PFSK-1 (cell line): ENCODE measurements around the gene SARS1.

Experiments used
- FOXP2 ChIP-seq: optimal IDR thresholded peaks from 2 replicates; pipeline ENCODE3; 2011; ENCODE audit warnings: borderline replicate concordance, control low read depth, inconsistent platforms; ENCODE audit not compliant: insufficient read depth; ENCODE audit errors: extremely low read length, extremely low read depth
- POLR2AphosphoS5 ChIP-seq: IDR thresholded peaks from 2 replicates; pipeline ENCODE4 v1.6.1; 2012; ENCODE audit warnings: low read depth, mild to moderate bottlenecking, control low read depth, low read length, moderate library complexity
- REST ChIP-seq, 2 experiments: IDR thresholded peaks; 2 replicates each; pipeline versions ENCODE4 v1.6.1 to v1.8.0; 2011 to 2012; ENCODE audit warnings: low read depth in 2 of 2, low read length in 2 of 2, control low read depth in 1 of 2, inconsistent platforms in 1 of 2, mild to moderate bottlenecking in 1 of 2, moderate library complexity in 1 of 2; ENCODE audit not compliant: insufficient read depth in 1 of 2
- SIN3A ChIP-seq: IDR thresholded peaks from 2 replicates; pipeline ENCODE4 v1.6.1; 2012; ENCODE audit warnings: mild to moderate bottlenecking, low read length, moderate library complexity, borderline replicate concordance; ENCODE audit not compliant: insufficient read depth
- TAF1 ChIP-seq: IDR thresholded peaks from 2 replicates; pipeline ENCODE4 v1.6.1; 2012; ENCODE audit warnings: low read length, control low read depth, borderline replicate concordance; ENCODE audit not compliant: insufficient read depth

Gene SARS1

GRCh38 chr1:109199710-109200109 lies 14.0 kb upstream of the SARS1 start:
- TF ChIP-seq FOXP2 (no peak), TAF1 (no peak), SIN3A (no peak), REST (IDR thresholded peaks at IDR 0.05; ENCODE audit: insufficient read depth in 1 of 2, low read depth in 2 of 2, low read length in 2 of 2) (no peak), POLR2AphosphoS5 (no peak)

GRCh38 chr1:109201123-109201703 lies 12.5 kb upstream of the SARS1 start:
- TF ChIP-seq TAF1 (no peak), REST (IDR thresholded peaks at IDR 0.05; ENCODE audit: insufficient read depth in 1 of 2, low read depth in 2 of 2, low read length in 2 of 2) (no peak), FOXP2 (no peak), SIN3A (no peak), POLR2AphosphoS5 (no peak)

- no peak for TF ChIP-seq REST (IDR thresholded peaks at IDR 0.05; ENCODE audit: insufficient read depth in 1 of 2, low read depth in 2 of 2, low read length in 2 of 2)
- no peak for TF ChIP-seq POLR2AphosphoS5
- TF ChIP-seq TAF1 = no peak
- TF ChIP-seq SIN3A = no peak
- no peak for TF ChIP-seq FOXP2
These were observed 9.2 kb upstream of the SARS1 start for GRCh38 chr1:109204484-109204883.

GRCh38 chr1:109206339-109206738 lies 7.4 kb upstream of the SARS1 start:
- no peak for TF ChIP-seq TAF1
- no peak for TF ChIP-seq FOXP2
- no peak for TF ChIP-seq POLR2AphosphoS5
- TF ChIP-seq SIN3A = no peak
- TF ChIP-seq REST (IDR thresholded peaks at IDR 0.05; ENCODE audit: insufficient read depth in 1 of 2, low read depth in 2 of 2, low read length in 2 of 2) = no peak
